ENCODE results near the gene OR2G3. TPM values are rescaled to one million over a fixed set of nuclear protein-coding genes. Genes with fewer than 3 reads are reported as not detected.

The OR2G3 gene
- not detected in 2 replicates for total RNA-seq (2021)
- Bru-seq, nascent RNA = not detected
- not detected for BruChase-seq, experiment 1, labeled RNA remaining after a 2-hour chase
- not detected for BruChase-seq, experiment 2, labeled RNA remaining after a 6-hour chase
- long read RNA-seq = 0 reads

- H3K36me3 ChIP-seq (ENCODE audit: insufficient read depth, low read length, poor library complexity, severe bottlenecking) = no peaks in the 10 kb centered on the region
- H3K4me3 ChIP-seq (ENCODE audit: low read depth, low read length, poor library complexity, severe bottlenecking) = no peak within 1 kb of the TSS
- H3K4me1 ChIP-seq (ENCODE audit: insufficient read depth, low read length, poor library complexity, severe bottlenecking) = no peaks in the 10 kb centered on the region
- H3K9me3 ChIP-seq (ENCODE audit: low read depth, low read length, poor library complexity, severe bottlenecking) = no peaks in the 10 kb centered on the region
- H3K27me3 ChIP-seq (replicated peaks; ENCODE audit: insufficient read depth, low read depth, low read length, poor library complexity) = no peaks in the 10 kb centered on the region
- no TSS peak for BruUV-seq (replicated peaks)
- POLR2A ChIA-PET (ENCODE audit: low non-redundant PET) = no interaction called here
- DNase-seq (ENCODE audit: low spot score) = no peak
- intact Hi-C loops (cut with micrococcal nuclease; ENCODE audit: unreplicated experiment) = no loop called here
- CTCF ChIA-PET = no interaction called here
- TF ChIP-seq EZH2 (IDR thresholded peaks at IDR 0.05; ENCODE audit: borderline replicate concordance, low read depth, low read length, poor library complexity, severe bottlenecking) = no peak
- no peak for TF ChIP-seq CTCF (conservative IDR thresholded peaks at IDR 0.05; ENCODE audit: low read depth, low read length)
- no peak within 1 kb of the TSS for H3K27ac ChIP-seq (ENCODE audit: low read depth, low read length, poor library complexity, severe bottlenecking)
Measured at GRCh38 chr1:247605286-247605685, at the start of gene OR2G3. Gene OR2G3, plus strand, starts transcription at chr1:247605586. Its CDS starts 0 bp downstream, at chr1:247605586.

- DNase-seq (ENCODE audit: low spot score) = no peak
- Histone ChIP-seq H3K27ac (ENCODE audit: low read depth, low read length, poor library complexity, severe bottlenecking) (no peak overlapping the region), H3K36me3 (ENCODE audit: insufficient read depth, low read length, poor library complexity, severe bottlenecking) (no peaks in the 10 kb centered on the region), H3K27me3 (replicated peaks; ENCODE audit: insufficient read depth, low read depth, low read length, poor library complexity) (peaks cover 44% of the 10 kb centered on the region), H3K4me3 (ENCODE audit: low read depth, low read length, poor library complexity, severe bottlenecking) (no peak overlapping the region), H3K4me1 (ENCODE audit: insufficient read depth, low read length, poor library complexity, severe bottlenecking) (no peaks in the 10 kb centered on the region), H3K9me3 (ENCODE audit: low read depth, low read length, poor library complexity, severe bottlenecking) (no peaks in the 10 kb centered on the region)
- BruUV-seq (replicated peaks) = no TSS peak
- intact Hi-C loops (cut with micrococcal nuclease; ENCODE audit: unreplicated experiment) = no loop called here
- POLR2A ChIA-PET (ENCODE audit: low non-redundant PET) = no interaction called here
- TF ChIP-seq CTCF (conservative IDR thresholded peaks at IDR 0.05; ENCODE audit: low read depth, low read length) = no peak
- no peak for TF ChIP-seq EZH2 (IDR thresholded peaks at IDR 0.05; ENCODE audit: borderline replicate concordance, low read depth, low read length, poor library complexity, severe bottlenecking)
- CTCF ChIA-PET = no interaction called here
Measured at GRCh38 chr1:247557926-247558674, 47.3 kb upstream of the OR2G3 start.

GRCh38 chr1:247561711-247562110 lies 43.7 kb upstream of the OR2G3 start:
- H3K27me3 ChIP-seq (replicated peaks; ENCODE audit: insufficient read depth, low read depth, low read length, poor library complexity) = peaks cover 34% of the 10 kb centered on the region
- TF ChIP-seq CTCF (conservative IDR thresholded peaks at IDR 0.05; ENCODE audit: low read depth, low read length) = no peak
- no peak for TF ChIP-seq EZH2 (IDR thresholded peaks at IDR 0.05; ENCODE audit: borderline replicate concordance, low read depth, low read length, poor library complexity, severe bottlenecking)
- intact Hi-C loops (cut with micrococcal nuclease; ENCODE audit: unreplicated experiment) = no loop called here
- no peak overlapping the region for H3K4me3 ChIP-seq (ENCODE audit: low read depth, low read length, poor library complexity, severe bottlenecking)
- H3K9me3 ChIP-seq (ENCODE audit: low read depth, low read length, poor library complexity, severe bottlenecking) = no peaks in the 10 kb centered on the region
- BruUV-seq (replicated peaks) = no TSS peak
- CTCF ChIA-PET = no interaction called here
- no peak overlapping the region for H3K27ac ChIP-seq (ENCODE audit: low read depth, low read length, poor library complexity, severe bottlenecking)
- DNase-seq (ENCODE audit: low spot score) = no peak
- H3K4me1 ChIP-seq (ENCODE audit: insufficient read depth, low read length, poor library complexity, severe bottlenecking) = no peaks in the 10 kb centered on the region
- POLR2A ChIA-PET (ENCODE audit: low non-redundant PET) = no interaction called here
- no peaks in the 10 kb centered on the region for H3K36me3 ChIP-seq (ENCODE audit: insufficient read depth, low read length, poor library complexity, severe bottlenecking)

Measured in A673 (cell line).